HG02610 (cell line): ENCODE measurements around the gene BRSK2.

Source experiments
- ATAC-seq: cut with Tn5 transposase; IDR thresholded peaks from one replicate; pipeline ENCODE4 v1.9.1; 2021; ENCODE audit warnings: mild to moderate bottlenecking, moderate library complexity; ENCODE audit not compliant: unreplicated experiment

The BRSK2 gene

GRCh38 chr11:1479006-1479677, 89.4 kb downstream of the BRSK2 start:
- ATAC-seq, result no peak

- ATAC-seq, result no peak
These were observed 90.0 kb downstream of the BRSK2 start for GRCh38 chr11:1479678-1480118.

- ATAC-seq, result no peak
These were observed 90.4 kb downstream of the BRSK2 start for GRCh38 chr11:1480191-1480554.

- no peak for ATAC-seq
These were observed 91.1 kb downstream of the BRSK2 start for GRCh38 chr11:1480555-1481482.

GRCh38 chr11:1481483-1481825, 91.7 kb downstream of the BRSK2 start:
- no peak for ATAC-seq

GRCh38 chr11:1481861-1482441, 92.2 kb downstream of the BRSK2 start:
- no peak for ATAC-seq

- ATAC-seq, result no peak
These were observed 93.1 kb downstream of the BRSK2 start for GRCh38 chr11:1482581-1483444.

- ATAC-seq, result no peak
These were observed 93.8 kb downstream of the BRSK2 start for GRCh38 chr11:1483445-1483961.

- ATAC-seq, result no peak
These were observed 94.4 kb downstream of the BRSK2 start for GRCh38 chr11:1484061-1484671.

GRCh38 chr11:1484695-1485503, 95.2 kb downstream of the BRSK2 start:
- no peak for ATAC-seq

- ATAC-seq, result no peak
These were observed 95.8 kb downstream of the BRSK2 start for GRCh38 chr11:1485504-1485885.

- ATAC-seq, result no peak
These were observed 96.5 kb downstream of the BRSK2 start, which contains the start of gene MOB2 for GRCh38 chr11:1486054-1486825. Gene MOB2, minus strand, starts transcription at chr11:1486779. Its CDS starts 223 bp downstream, at chr11:1486556.

GRCh38 chr11:1487091-1487850, 97.5 kb downstream of the BRSK2 start:
- no peak for ATAC-seq

GRCh38 chr11:1487851-1488574, 98.3 kb downstream of the BRSK2 start:
- no peak for ATAC-seq

- ATAC-seq, result no peak
These were observed 98.9 kb downstream of the BRSK2 start for GRCh38 chr11:1488575-1489180.

- no peak for ATAC-seq
These were observed 100.9 kb downstream of the BRSK2 start for GRCh38 chr11:1490651-1491050.

GRCh38 chr11:1491379-1491778, 101.6 kb downstream of the BRSK2 start:
- no peak for ATAC-seq
